HG03280 (cell line): ENCODE measurements around the gene RPS23.

Experiments used
- ATAC-seq: cut with Tn5 transposase; IDR thresholded peaks from one replicate; pipeline ENCODE4 v1.9.1; 2021; ENCODE audit warnings: mild to moderate bottlenecking, moderate library complexity; ENCODE audit not compliant: unreplicated experiment

Gene RPS23

DNA sequence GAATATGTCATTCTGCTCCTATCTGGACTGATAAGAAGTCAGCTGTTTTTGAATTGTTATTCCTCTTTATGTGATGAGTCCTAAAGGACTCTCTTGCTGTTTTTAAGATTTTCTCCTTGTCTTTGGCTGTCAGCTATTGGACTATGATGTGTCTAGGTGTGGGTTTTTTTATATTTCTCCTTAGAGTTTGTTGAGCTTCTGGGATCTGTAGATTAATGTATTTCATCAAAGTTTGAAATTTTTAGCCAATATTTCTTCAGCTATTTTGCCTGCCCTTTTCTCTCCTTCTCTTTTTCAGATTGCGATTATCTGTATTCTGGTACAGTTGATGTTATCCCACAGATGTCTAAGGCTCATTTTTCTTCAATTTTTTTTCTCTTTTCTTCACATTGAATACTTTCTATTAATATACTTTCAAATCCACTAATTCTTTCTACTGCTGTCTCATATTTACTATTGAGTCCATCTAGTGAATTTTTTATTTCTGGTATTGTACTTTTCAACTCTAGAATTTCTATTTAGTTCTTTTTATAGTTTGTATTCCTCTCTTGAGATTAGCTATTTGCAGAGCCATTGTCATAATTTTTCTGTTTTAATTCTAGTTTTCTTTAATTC, 31.1 kb downstream of the RPS23 start:
- no peak for ATAC-seq

GRCh38 chr5:82244854-82245635, 33.1 kb downstream of the RPS23 start:
- no peak for ATAC-seq

GRCh38 chr5:82244151-82244550, 34.0 kb downstream of the RPS23 start:
- no peak for ATAC-seq

DNA sequence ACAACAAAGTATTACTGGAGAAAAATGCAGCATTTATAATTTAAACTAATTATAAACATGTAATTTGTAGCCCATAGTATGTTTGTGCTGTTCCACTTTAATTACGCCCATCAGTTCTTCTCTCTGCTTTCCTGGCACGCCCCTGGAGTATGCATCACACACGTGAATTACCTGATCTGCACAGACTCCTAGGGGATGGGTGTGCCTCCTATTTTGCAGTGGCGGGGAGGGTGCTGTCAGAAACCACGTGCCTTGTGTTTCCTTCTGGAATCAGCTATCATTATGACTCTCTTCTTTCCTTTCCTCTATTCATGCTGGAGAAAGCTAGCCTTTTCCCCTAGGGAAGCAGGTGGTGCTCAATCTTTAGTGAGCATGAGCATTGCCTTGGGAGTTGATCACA, 43.3 kb downstream of the RPS23 start:
- ATAC-seq = no peak

DNA sequence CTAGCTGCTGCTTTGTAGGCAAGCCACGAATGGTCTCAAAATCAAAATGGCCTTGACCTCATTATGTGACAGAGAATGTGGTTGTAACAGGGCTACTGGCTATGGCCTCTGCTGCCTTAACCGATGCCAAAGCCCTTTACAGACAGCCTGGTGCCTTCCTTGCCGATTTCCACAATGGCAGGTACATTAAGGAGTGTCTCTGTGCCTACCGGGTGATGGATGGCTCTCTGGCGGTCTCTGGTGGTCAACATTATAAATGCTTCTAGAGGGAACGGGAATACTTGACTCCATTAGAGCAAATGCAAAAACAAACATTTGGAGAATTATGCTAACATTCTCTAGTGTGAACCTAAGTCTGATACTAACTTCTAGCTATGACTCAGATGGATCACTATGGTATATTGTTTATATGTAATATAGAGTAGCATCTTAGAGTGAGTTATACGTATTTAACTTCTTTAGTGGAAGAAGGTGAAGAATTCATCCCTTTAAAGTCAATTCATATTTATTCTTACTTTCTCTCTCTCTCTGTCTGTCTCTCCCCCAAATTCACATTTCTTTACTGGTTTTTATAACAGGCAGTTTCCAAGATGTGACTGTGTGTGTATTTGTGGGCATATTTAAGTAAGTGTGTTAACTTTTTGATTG, 52.5 kb downstream of the RPS23 start:
- peak; percentile 90 for ATAC-seq
